GM21381 (cell line): ENCODE measurements around the gene ABHD4.
"Not testable (repeated sequence)": the region's sequence is repeated elsewhere in the genome, so short reads cannot be mapped to it uniquely, and the experiment has no call there.

Experiments
- ATAC-seq: cut with Tn5 transposase; IDR thresholded peaks from one replicate; pipeline ENCODE4 v1.9.1; 2021; ENCODE audit warnings: mild to moderate bottlenecking, moderate library complexity; ENCODE audit not compliant: unreplicated experiment

ABHD4 gene

GRCh38 chr14:22598099-22598895, at the start of gene ABHD4:
Gene ABHD4, plus strand, starts transcription at chr14:22598300. Its CDS starts 7 bp downstream, at chr14:22598307.
- ATAC-seq, result peak; percentile 86

GRCh38 chr14:22549324-22549962, 48.7 kb upstream of the ABHD4 start:
- ATAC-seq, result no peak

GRCh38 chr14:22549981-22550673, 48.0 kb upstream of the ABHD4 start:
- peak; percentile 58 for ATAC-seq

- no peak for ATAC-seq
Measured at GRCh38 chr14:22551605-22551997, 46.5 kb upstream of the ABHD4 start.

GRCh38 chr14:22552001-22552826, 45.9 kb upstream of the ABHD4 start:
- no peak for ATAC-seq

- no peak for ATAC-seq
Measured at GRCh38 chr14:22552827-22553076, 45.3 kb upstream of the ABHD4 start.

- ATAC-seq, result no peak
Measured at GRCh38 chr14:22553445-22553844, 44.7 kb upstream of the ABHD4 start.

GRCh38 chr14:22553861-22554497, 44.1 kb upstream of the ABHD4 start:
- ATAC-seq, result not testable (repeated sequence)

GRCh38 chr14:22554498-22555383, 43.4 kb upstream of the ABHD4 start:
- no peak for ATAC-seq

GRCh38 chr14:22555384-22556011, 42.6 kb upstream of the ABHD4 start:
- ATAC-seq, result peak; percentile 14

GRCh38 chr14:22556021-22556989, 41.8 kb upstream of the ABHD4 start:
- ATAC-seq, result peak; percentile 64

GRCh38 chr14:22556990-22557623, 41.0 kb upstream of the ABHD4 start:
- ATAC-seq, result peak; percentile 29

- ATAC-seq, result no peak
Measured at GRCh38 chr14:22557846-22558220, 40.3 kb upstream of the ABHD4 start.

- no peak for ATAC-seq
Measured at GRCh38 chr14:22558221-22558913, 39.7 kb upstream of the ABHD4 start.

- ATAC-seq, result no peak
Measured at GRCh38 chr14:22559041-22559440, 39.1 kb upstream of the ABHD4 start.

- no peak for ATAC-seq
Measured at GRCh38 chr14:22560662-22561365, 37.3 kb upstream of the ABHD4 start.

GRCh38 chr14:22561366-22561660, 36.8 kb upstream of the ABHD4 start:
- ATAC-seq, result no peak
